SK-N-SH treated with all-trans-retinoic acid at 6 μM for 48 hours (cell line): ENCODE results near the gene PTEN.
A peak's percentile ranks its signal among the peaks of the same experiment; 100 is the strongest.
"Not testable (repeated sequence)": the region's sequence is repeated elsewhere in the genome, so short reads cannot be mapped to it uniquely, and the experiment has no call there.

Source experiments
- ATAC-seq: fragments of 200-7000 bp; cut with Tn5 transposase; 3 replicates; pipeline ENCODE4 v1.9.1; 2020; ENCODE audit warnings: mild to moderate bottlenecking, moderate library complexity
- ARNTL ChIP-seq: fragments of 450-650 bp; formaldehyde crosslinking; IDR thresholded peaks from 2 replicates; pipeline ENCODE4 v1.5.0; 2020; ENCODE audit warnings: low read depth, mild to moderate bottlenecking, moderate library complexity, borderline replicate concordance
- CREB5 ChIP-seq: fragments of 250-450 bp; sonication (Bioruptor Pico); IDR thresholded peaks from 2 replicates; pipeline ENCODE4 v1.5.1; 2020; ENCODE audit warnings: low read depth, mild to moderate bottlenecking, moderate library complexity
- CSDC2 ChIP-seq: fragments of 250-450 bp; sonication (Bioruptor Pico); IDR thresholded peaks from 2 replicates; pipeline ENCODE4 v1.5.0; 2020; ENCODE audit warnings: mild to moderate bottlenecking, moderate library complexity
- CSRNP3 ChIP-seq: fragments of 250-450 bp; sonication (Bioruptor Pico); IDR thresholded peaks from 2 replicates; pipeline ENCODE4 v1.5.1; 2021; ENCODE audit warnings: mild to moderate bottlenecking, moderate library complexity
- ESRRG ChIP-seq: fragments of 250-450 bp; sonication (Bioruptor Pico); IDR thresholded peaks from 2 replicates; pipeline ENCODE4 v1.6.1; 2021; ENCODE audit warnings: mild to moderate bottlenecking
- GLIS3 ChIP-seq: fragments of 250-450 bp; sonication (Bioruptor Pico); IDR thresholded peaks from 2 replicates; pipeline ENCODE4 v1.5.0; 2020; ENCODE audit warnings: mild to moderate bottlenecking, moderate library complexity
- ISL1 ChIP-seq: fragments of 250-450 bp; sonication (Bioruptor Pico); IDR thresholded peaks from 2 replicates; pipeline ENCODE4 v2.1.2; 2022; ENCODE audit warnings: mild to moderate bottlenecking, moderate library complexity
- OSR1 ChIP-seq: fragments of 250-450 bp; sonication (Bioruptor Pico); IDR thresholded peaks from 2 replicates; pipeline ENCODE4 v1.8.0; 2022; ENCODE audit warnings: moderate library complexity, mild to moderate bottlenecking, inconsistent platforms
- PPARA ChIP-seq: fragments of 250-450 bp; sonication (Bioruptor Pico); IDR thresholded peaks from 2 replicates; pipeline ENCODE4 v1.5.0; 2020; ENCODE audit warnings: mild to moderate bottlenecking, borderline replicate concordance
- SNAI2 ChIP-seq: fragments of 250-450 bp; sonication (Bioruptor Pico); IDR thresholded peaks from 2 replicates; pipeline ENCODE4 v1.5.0; 2020; ENCODE audit warnings: mild to moderate bottlenecking, moderate library complexity
- TCF4 ChIP-seq: fragments of 250-450 bp; sonication (Bioruptor Pico); IDR thresholded peaks from 2 replicates; pipeline ENCODE4 v1.8.0; 2021; ENCODE audit warnings: mild to moderate bottlenecking, moderate library complexity, borderline replicate concordance
- TSHZ2 ChIP-seq: fragments of 250-450 bp; sonication (Bioruptor Pico); IDR thresholded peaks from 2 replicates; pipeline ENCODE4 v1.5.0; 2020; ENCODE audit warnings: mild to moderate bottlenecking, moderate library complexity
- ZC3H10 ChIP-seq: fragments of 250-450 bp; sonication (Bioruptor Pico); IDR thresholded peaks from 2 replicates; pipeline ENCODE4 v1.5.1; 2021; ENCODE audit warnings: mild to moderate bottlenecking, moderate library complexity
- ZFP3 ChIP-seq: fragments of 250-450 bp; sonication (Bioruptor Pico); IDR thresholded peaks from 2 replicates; pipeline ENCODE4 v1.5.0; 2020; ENCODE audit warnings: mild to moderate bottlenecking, moderate library complexity
- ZFP30 ChIP-seq: fragments of 450-650 bp; formaldehyde crosslinking; IDR thresholded peaks from 2 replicates; pipeline ENCODE4 v1.5.0; 2022; ENCODE audit warnings: mild to moderate bottlenecking, moderate library complexity
- ZNF565 ChIP-seq: fragments of 450-650 bp; formaldehyde crosslinking; conservative IDR thresholded peaks from 2 replicates; pipeline ENCODE4 v1.5.0; 2020; ENCODE audit warnings: low read depth, mild to moderate bottlenecking, moderate library complexity
- ZNF70 ChIP-seq: fragments of 450-650 bp; formaldehyde crosslinking; IDR thresholded peaks from 2 replicates; pipeline ENCODE4 v1.5.0; 2020; ENCODE audit warnings: mild to moderate bottlenecking, moderate library complexity
- ZNF8 ChIP-seq: fragments of 450-650 bp; formaldehyde crosslinking; IDR thresholded peaks from 2 replicates; pipeline ENCODE4 v1.5.0; 2020; ENCODE audit warnings: mild to moderate bottlenecking, moderate library complexity
- TF ChIP-seq, protein P1 (sequence below): fragments of 250-450 bp; sonication (Bioruptor Pico); IDR thresholded peaks from 2 replicates; pipeline ENCODE4 v1.8.0; 2020; ENCODE audit warnings: mild to moderate bottlenecking, moderate library complexity, borderline replicate concordance

PTEN gene

GRCh38 chr10:87878664-87879459 is 15.4 kb downstream of the PTEN start:
- no peak for TF ChIP-seq ZFP3 (CRISPR knock-in tag)
- TF ChIP-seq ZC3H10 (CRISPR knock-in tag) = no peak
- no peak for TF ChIP-seq PPARA
- TF ChIP-seq SNAI2 (CRISPR knock-in tag) = no peak
- no peak for TF ChIP-seq TCF4 (CRISPR knock-in tag)
- TF ChIP-seq ARNTL (CRISPR knock-in tag) = no peak
- TF ChIP-seq OSR1 = no peak
- TF ChIP-seq ESRRG = no peak
- no peak for TF ChIP-seq CSDC2 (CRISPR knock-in tag)
- TF ChIP-seq ZNF8 (CRISPR knock-in tag) = no peak
- no peak for TF ChIP-seq ZNF565 (CRISPR knock-in tag)
- TF ChIP-seq ZFP30 (CRISPR knock-in tag) = no peak
- TF ChIP-seq ZNF70 (CRISPR knock-in tag) = no peak
- no peak for TF ChIP-seq CSRNP3 (CRISPR knock-in tag)
- TF ChIP-seq, all 23 proteins: peak for 0
- no peak for ATAC-seq

DNA sequence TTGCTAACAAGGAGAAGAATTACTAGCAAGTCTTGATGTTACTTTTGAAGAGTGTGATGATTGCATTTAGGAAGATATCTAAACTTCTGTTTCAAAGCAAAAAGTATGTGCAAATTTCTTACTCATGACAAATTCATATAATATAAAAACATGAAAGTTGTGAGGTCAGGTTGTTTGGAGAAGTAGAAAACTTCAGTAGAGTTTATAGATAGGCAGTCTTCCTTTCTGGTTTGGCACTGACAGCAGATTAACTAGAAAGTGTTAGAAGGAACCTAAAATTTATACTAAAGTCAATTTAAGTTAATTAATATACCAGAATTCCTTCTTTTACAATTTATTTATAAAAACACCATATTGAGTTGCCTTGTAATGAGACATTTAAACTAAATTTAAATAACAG is 16.9 kb downstream of the PTEN start:
- ATAC-seq = no peak
- TF ChIP-seq, protein P1, sequence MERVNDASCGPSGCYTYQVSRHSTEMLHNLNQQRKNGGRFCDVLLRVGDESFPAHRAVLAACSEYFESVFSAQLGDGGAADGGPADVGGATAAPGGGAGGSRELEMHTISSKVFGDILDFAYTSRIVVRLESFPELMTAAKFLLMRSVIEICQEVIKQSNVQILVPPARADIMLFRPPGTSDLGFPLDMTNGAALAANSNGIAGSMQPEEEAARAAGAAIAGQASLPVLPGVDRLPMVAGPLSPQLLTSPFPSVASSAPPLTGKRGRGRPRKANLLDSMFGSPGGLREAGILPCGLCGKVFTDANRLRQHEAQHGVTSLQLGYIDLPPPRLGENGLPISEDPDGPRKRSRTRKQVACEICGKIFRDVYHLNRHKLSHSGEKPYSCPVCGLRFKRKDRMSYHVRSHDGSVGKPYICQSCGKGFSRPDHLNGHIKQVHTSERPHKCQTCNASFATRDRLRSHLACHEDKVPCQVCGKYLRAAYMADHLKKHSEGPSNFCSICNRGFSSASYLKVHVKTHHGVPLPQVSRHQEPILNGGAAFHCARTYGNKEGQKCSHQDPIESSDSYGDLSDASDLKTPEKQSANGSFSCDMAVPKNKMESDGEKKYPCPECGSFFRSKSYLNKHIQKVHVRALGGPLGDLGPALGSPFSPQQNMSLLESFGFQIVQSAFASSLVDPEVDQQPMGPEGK (CRISPR knock-in tag) = no peak
- TF ChIP-seq CSRNP3 (CRISPR knock-in tag) = no peak

- not testable (repeated sequence) for ATAC-seq
Observed at GRCh38 chr10:87881373-87882059, 18.1 kb downstream of the PTEN start.

DNA sequence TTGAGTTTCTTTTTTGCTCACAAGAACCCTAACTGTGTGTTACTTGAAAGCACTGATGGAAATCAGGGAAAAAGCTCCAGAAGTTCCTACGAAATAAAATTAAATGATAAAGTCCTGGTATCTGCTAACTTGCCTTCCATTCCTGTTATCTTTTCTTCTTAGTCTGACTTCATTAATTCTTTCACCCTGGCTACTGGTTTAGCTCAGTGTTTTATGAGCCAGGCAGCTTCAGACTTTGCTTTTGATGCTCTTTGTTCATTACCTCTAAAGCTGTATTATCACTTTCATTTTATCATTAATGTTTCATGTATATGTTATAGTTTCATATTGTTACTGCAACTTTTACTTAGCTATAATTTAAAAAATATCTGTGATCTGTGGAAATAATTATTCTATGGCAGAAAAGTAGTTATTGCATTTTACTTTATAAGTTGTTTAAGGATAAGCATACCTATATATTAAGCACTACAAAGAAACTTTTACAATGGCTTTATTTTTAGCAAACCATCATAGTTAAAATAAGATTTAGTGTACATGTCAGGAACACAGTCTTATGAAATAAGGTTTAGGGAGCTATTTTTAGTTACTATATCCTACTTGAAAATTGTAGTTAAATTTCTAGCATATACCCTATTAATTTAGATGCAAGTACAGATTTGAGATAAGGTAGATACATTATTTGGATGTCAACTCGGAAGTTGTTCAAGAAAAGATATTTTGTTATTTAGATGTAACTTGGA is 19.3 kb downstream of the PTEN start:
- ATAC-seq = no peak
- TF ChIP-seq TCF4 (CRISPR knock-in tag) (peak; percentile 56), ESRRG (no peak), CSDC2 (CRISPR knock-in tag) (no peak), ISL1 (peak; percentile 59), TSHZ2 (0 out of 2 replicates have a peak, but pooled peaks have one; percentile 39), GLIS3 (CRISPR knock-in tag) (no peak), ZC3H10 (CRISPR knock-in tag) (no peak), CREB5 (CRISPR knock-in tag) (no peak), ARNTL (CRISPR knock-in tag) (no peak)
- TF ChIP-seq, protein P1 (CRISPR knock-in tag) = no peak
